Stimulated activated CD4-positive, alpha-beta T cell treated with anti-CD3 and anti-CD28 coated beads, Interleukin-12 subunit alpha, Interleukin-12 subunit beta, amount 100 ng/mL, for 24 hours (primary cell): Measurements from ENCODE around the gene NUDT19.
"Not testable (repeated sequence)": the region's sequence is repeated elsewhere in the genome, so short reads cannot be mapped to it uniquely, and the experiment has no call there.

Experiments
- DNase-seq, 2 experiments: peaks; one replicate each; pipeline ENCODE4 v3.0.0-alpha.2; 2020; ENCODE audit warnings: low read depth in 2 of 2

The NUDT19 gene

DNA sequence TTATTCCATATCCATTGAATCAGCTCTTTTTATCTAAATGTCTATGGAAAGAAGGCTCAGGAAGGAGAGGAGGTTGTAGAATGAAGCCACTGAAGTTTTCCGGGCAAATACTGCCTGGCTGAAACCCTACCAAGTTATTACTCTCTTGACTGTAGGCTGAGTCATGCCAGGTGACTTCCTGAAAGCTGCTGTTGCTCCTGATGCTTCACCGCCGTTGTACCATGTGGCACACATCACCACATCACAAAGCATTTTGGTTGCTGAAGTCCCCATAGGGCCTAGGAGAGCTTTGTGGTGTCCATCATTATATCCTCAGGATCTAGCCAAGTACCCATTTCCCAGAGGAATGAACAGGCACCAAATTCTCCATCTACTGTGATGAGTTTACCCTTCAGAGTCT lies 16.8 kb downstream of the NUDT19 start:
- DNase-seq, result no peak

GRCh38 chr19:32709032-32709431 lies 17.4 kb downstream of the NUDT19 start:
- DNase-seq, result no peak

- no peak for DNase-seq
These were observed 20.1 kb downstream of the NUDT19 start for GRCh38 chr19:32711747-32712146.

DNA sequence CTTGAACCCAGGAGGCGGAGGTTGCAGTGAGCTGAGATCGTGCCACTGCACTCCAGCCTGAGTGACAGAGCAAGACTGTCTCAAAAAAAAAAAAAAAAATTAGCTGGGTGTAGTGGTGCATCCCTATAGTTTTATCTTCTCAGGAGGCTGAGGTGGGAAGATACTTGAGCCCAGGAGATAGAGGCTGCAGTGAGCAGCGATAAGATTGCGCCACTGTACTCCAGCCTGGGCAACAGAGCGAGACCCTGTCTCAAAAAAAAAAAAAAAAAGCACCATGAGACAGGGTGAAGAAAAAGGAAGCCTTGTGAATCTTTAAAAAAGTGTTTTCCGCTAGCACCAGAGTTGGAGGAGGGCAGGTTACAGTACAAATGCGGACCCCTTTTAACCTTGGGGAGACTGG lies 24.6 kb downstream of the NUDT19 start:
- not testable (repeated sequence) for DNase-seq

DNA sequence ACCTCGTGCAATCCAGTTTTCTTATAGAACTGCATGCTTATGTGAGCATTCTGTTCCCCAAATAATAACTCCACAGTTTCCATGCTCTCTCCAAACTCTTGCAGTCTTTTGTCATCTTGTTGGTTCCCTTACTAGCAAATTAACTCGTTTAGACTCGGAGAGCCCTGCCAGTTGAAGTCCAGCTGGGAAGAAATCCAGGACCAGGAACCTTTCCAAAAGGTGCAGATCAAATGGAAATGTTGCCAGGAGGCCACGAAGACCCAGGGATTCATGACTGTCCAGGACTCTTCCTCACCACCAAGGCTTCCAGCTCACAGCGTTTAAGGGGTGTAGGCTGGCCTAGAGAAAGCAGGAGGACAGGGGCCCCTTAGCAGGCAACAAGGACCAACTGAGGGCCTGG lies 25.9 kb downstream of the NUDT19 start:
- no peak for DNase-seq

DNA sequence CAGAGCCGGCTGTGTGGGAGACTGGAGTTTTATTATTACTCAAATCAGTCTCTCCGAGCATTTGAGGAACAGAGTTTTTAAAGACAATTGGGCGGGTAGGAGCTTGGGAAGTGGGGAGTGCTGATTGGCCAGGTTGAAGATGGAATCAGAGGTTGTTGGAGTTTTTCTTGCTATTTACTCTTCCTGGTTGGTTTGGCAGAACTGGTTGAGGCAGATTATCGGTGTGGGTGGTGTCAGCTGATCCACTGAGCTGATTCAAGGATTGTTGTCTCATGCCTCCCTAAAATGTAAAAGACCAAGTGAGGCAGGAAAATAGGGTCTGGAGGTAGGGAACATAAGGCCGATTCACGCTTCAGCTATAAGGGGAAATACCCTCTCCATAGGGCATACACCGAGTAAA lies 26.7 kb downstream of the NUDT19 start:
- DNase-seq, result no peak

GRCh38 chr19:32719611-32720059 lies 28.0 kb downstream of the NUDT19 start, which contains the start of gene TDRD12:
Gene TDRD12, plus strand, starts transcription at chr19:32719767. Its CDS starts 306 bp downstream, at chr19:32720073.
- DNase-seq, result no peak

- DNase-seq, result no peak
These were observed 28.8 kb downstream of the NUDT19 start for GRCh38 chr19:32720216-32720935.

GRCh38 chr19:32720936-32721250 lies 29.3 kb downstream of the NUDT19 start:
- DNase-seq, result no peak

- DNase-seq, result no peak
These were observed 44.3 kb downstream of the NUDT19 start for GRCh38 chr19:32735936-32736335.

DNA sequence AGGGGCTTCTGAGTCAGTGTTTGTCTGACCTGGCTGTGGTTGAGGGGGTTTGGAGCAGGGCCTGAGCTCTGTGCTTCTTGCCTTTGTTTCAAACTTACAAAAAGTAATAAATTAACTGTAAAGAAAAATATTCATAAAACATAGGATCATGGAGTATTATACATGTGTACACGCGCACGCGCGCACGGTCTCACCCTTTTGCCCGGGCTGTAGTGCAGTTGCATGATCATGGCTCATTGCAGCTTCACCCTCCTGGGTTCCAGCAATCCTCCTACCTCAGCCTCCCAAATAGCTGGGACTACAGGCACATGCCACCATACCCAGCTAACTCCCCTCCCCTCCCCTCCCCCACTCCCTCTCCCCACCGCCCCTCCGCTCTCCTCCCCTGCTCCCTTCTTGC lies 51.4 kb downstream of the NUDT19 start:
- no peak for DNase-seq

- no peak for DNase-seq
These were observed 51.8 kb downstream of the NUDT19 start for GRCh38 chr19:32743447-32743846.

DNA sequence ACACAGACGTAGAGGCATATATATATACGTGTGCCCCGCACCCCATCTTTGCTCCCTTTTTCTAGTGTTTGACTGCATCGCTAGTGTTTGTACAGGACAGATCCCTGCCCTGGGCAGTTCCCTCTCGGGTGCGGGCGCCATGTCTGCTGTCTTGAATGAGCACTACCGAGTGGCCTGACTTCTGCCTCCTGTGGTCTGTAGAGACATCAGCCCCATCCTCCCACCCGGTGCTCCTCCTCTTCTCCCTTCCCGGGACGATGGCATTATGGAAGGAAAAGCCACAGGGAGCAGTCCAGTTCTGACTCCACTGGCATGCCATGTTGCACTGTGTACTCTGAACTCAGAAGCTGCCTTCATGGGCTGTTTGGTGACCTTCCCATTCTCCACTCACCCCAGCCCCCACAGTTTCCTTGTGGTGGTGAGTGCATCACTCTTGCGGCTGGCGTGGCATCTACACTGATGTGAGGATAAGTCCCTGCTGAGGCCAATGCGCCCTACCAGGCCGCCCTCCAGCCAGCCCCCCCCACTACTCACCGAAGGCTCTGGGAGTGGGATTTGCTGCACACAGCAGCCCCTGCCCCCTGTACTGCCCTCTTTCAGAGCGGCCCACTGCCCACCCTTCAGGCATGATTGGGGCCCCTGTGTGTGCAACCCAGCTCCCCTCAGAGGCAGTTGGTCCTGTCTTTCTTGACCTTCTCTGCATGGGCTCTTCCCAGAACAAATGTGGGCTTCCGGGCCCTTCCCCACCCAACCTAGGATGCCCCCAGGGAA lies 53.1 kb downstream of the NUDT19 start:
- no peak for DNase-seq

DNA sequence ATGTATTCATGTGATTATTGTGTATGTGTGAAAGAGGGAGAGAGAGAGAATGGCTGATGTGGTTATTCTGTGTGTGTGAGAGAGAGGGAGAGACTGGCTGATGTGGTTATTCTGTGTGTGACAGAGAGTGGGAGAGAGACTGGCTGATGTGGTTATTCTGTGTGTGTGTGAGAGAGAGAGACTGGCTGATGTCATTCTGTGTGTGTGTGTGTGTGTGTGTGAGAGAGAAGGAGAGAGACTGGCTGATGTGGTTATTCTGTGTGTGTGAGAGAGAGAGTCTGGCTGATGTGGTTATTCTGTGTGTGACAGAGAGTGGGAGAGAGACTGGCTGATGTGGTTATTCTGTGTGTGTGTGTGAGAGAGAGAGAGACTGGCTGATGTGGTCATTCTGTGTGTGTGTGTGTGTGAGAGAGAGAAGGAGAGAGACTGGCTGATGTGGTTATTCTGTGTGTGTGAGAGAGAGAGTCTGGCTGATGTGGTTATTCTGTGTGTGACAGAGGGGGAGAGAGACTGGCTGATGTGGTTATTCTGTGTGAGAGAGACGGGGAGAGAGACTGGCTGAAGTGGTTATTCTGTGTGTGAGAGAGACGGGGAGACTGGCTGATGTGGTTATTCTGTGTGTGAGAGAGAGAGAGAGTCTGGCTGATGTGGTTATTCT lies 54.1 kb downstream of the NUDT19 start:
- not testable (repeated sequence) for DNase-seq

DNA sequence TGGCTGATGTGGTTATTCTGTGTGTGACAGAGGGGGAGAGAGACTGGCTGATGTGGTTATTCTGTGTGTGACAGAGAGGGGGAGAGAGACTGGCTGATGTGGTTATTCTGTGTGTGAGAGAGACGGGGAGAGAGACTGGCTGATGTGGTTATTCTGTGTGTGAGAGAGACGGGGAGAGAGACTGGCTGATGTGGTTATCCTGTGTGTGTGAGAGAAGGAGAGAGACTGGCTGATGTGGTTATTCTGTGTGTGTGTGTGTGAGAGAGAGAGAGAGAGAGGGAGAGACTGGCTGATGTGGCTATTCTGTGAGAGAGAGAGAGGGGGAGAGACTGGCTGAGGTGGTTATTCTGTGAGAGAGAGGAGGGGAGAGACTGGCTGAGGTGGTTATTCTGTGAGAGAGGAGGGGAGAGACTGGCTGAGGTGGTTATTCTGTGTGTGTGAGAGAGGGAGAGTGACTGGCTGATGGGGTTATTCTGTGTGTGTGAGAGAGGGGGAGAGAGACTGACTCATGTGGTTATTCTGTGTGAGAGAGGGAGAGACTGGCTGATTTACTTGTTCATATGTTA lies 55.1 kb downstream of the NUDT19 start:
- not testable (repeated sequence) for DNase-seq

DNA sequence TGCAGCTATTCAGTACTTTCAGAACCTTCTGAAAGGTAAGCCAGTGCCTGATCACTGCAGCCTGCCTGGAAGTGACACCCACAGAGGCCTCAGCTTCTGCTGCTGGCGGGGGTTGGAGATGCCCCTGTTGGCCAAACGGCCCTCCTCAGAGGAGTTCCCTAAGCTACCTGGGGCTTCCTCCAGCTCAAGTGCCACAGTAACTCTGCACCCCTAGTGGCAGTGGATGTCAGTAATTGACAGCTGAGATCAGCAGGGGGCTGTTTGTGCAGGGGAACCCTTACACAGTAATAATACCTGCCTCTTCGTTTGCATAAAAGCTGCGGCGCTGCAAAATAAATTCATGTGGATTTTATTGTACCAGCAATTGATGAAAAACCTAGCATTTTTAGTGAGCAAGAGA lies 56.9 kb downstream of the NUDT19 start:
- no peak for DNase-seq

DNA sequence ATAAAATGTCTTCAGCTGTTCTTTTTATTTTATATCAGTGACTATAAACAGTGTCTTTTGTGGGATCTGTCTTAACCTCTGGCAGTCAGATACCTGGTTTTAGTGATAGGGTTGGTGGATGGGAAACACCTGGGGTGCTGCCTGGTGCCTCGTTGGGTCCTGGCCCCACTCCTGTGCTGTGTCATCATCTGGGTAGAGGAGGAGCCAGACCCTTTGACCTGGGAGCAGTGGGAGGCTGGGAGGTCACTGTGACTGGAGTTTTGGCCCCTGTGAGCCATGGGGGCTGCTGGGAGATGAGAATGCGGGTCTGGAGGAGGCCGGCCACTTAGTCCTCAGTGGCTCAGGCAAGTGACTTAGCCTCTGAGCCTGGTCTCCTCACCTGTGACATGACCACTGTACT lies 57.3 kb downstream of the NUDT19 start:
- no peak for DNase-seq

- DNase-seq, result no peak
These were observed 57.7 kb downstream of the NUDT19 start for GRCh38 chr19:32749361-32749760.

- no peak for DNase-seq
These were observed 58.9 kb downstream of the NUDT19 start for GRCh38 chr19:32750441-32751055.

GRCh38 chr19:32751066-32751465 lies 59.4 kb downstream of the NUDT19 start:
- no peak for DNase-seq

DNA sequence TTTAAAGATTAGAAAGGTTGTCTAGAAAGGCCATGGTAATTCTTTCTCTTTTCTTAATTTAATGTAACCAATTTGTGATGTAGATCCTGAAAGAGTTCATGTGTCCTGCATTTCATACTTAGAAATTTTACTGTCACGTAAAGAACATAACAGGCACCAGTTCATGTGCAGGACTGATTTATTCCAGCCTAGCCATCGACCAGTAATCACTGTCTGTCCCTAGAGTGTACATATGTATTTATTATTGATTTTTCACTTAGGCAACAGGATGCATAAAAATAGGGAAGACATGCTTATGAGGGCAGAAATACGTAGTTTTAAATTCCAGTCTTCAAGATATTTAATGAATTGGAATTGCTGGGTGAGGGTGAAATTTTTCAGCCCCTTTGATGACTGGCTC lies 65.6 kb downstream of the NUDT19 start:
- no peak for DNase-seq
